HG03039 (cell line): ENCODE results near the gene WNT16.

Experiments used
- ATAC-seq: cut with Tn5 transposase; IDR thresholded peaks from one replicate; pipeline ENCODE4 v1.9.1; 2021; ENCODE audit warnings: mild to moderate bottlenecking, moderate library complexity; ENCODE audit not compliant: unreplicated experiment

Gene WNT16

DNA sequence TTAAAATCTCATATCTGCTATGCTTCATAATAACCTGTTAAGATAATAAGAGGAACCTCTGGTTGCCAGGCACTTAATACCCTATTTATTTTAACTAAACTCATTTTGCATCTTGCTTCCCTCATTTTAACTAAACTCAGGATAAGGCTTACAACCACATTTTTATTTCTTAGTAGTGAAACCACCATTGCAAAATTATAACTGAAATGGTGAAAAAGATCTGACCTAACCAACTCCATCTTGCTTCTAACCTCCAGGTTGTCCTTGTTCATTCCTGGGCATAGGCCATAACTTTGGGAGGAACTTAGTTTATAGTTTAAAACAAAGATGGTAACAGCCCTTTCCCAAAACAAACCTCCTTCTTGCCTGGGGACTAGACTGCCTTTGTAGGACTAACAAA lies 61.3 kb downstream of the WNT16 start:
- no peak for ATAC-seq

DNA sequence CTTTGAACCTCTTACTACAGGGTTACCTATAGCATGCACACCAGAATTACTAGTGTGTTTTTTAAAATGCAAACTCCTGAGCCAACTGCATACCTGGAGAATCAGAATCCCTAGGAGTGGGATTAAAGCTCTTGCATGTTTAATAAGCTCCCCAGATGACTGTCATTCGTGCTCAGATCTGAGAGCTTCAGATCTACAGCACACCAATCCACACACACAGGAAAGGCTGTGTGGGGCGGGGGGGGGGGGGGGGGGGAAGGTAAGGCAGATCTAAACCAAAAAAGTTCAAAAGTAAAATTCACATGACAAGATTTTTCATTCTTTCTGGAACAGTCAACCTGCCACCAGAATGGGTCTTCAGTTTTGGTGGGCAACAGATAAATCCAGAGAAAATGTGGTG lies 61.8 kb downstream of the WNT16 start:
- no peak for ATAC-seq
